ENCODE measurements around the gene CFAP46. TPM values are rescaled to one million over a fixed set of nuclear protein-coding genes. Genes with fewer than 3 reads are reported as not detected.

The CFAP46 gene
- total and polyA plus RNA-seq, 4 donors = 3.1 to 18.8 (median 7.1) TPM

- Histone ChIP-seq H3K4me3 (no peak overlapping the region), H3K4me1 (ENCODE audit: control insufficient read depth in 5 of 5, insufficient read depth in 5 of 5, low read length in 5 of 5) (peaks cover 0 to 10% (median 2%) of the 10 kb centered on the region in 5 donors), H3K9me3 (ENCODE audit: control insufficient read depth in 4 of 4, insufficient read depth in 3 of 4, low read length in 3 of 4) (peaks cover 0 to 5% (median 0%) of the 10 kb centered on the region in 4 donors), H3K36me3 (ENCODE audit: control insufficient read depth in 4 of 4, insufficient read depth in 4 of 4, low read length in 4 of 4) (no peaks in the 10 kb centered on the region), H3K9ac (ENCODE audit: insufficient read depth in 1 of 2, low read length in 2 of 2) (no peak overlapping the region), H3K27me3 (ENCODE audit: control insufficient read depth in 3 of 3, insufficient read depth in 3 of 3, low read length in 2 of 3) (peaks cover 0 to 2% (median 0%) of the 10 kb centered on the region in 3 donors), H3K27ac (ENCODE audit: low read depth in 1 of 2, low read length in 1 of 2) (no peak overlapping the region)
- TF ChIP-seq, protein P1, sequence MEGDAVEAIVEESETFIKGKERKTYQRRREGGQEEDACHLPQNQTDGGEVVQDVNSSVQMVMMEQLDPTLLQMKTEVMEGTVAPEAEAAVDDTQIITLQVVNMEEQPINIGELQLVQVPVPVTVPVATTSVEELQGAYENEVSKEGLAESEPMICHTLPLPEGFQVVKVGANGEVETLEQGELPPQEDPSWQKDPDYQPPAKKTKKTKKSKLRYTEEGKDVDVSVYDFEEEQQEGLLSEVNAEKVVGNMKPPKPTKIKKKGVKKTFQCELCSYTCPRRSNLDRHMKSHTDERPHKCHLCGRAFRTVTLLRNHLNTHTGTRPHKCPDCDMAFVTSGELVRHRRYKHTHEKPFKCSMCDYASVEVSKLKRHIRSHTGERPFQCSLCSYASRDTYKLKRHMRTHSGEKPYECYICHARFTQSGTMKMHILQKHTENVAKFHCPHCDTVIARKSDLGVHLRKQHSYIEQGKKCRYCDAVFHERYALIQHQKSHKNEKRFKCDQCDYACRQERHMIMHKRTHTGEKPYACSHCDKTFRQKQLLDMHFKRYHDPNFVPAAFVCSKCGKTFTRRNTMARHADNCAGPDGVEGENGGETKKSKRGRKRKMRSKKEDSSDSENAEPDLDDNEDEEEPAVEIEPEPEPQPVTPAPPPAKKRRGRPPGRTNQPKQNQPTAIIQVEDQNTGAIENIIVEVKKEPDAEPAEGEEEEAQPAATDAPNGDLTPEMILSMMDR (IDR thresholded peaks at IDR 0.05; ENCODE audit: control extremely low read depth, extremely low read depth) = no peak
- DNase-seq (no peak), ATAC-seq (ENCODE audit: insufficient read depth, low FRiP score) (no peak)
- 84 to 89% methylated on average over 19 of the region's 19 CpGs for WGBS, 2 donors
These were observed 4.5 kb downstream of the CFAP46 start for GRCh38 chr10:132937861-132938260.

DNA sequence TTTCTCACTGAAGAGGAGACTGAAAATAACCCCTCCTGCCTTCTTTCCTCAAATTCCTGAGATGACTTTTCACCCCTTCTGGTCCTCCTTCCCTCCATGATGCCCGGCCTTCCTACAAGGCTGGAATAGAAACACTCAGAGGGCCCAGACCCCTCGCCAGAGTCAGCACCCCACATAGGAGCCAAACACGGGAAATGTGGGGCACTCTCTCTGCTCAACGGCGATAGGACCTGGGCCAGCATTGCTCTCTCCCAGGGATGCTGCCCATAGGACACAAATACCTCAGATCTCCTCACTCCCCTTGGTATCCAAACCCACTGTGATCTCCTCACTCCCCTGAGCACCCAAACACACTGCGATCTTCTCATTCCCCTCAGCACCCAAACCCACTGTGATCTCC lies 7.4 kb downstream of the CFAP46 start:
- Histone ChIP-seq H3K36me3 (ENCODE audit: control insufficient read depth in 4 of 4, insufficient read depth in 4 of 4, low read length in 4 of 4) (no peaks in the 10 kb centered on the region), H3K4me1 (ENCODE audit: control insufficient read depth in 5 of 5, insufficient read depth in 5 of 5, low read length in 5 of 5) (no peaks in the 10 kb centered on the region), H3K4me3 (no peak overlapping the region), H3K27ac (ENCODE audit: low read depth in 1 of 2, low read length in 1 of 2) (no peak overlapping the region), H3K9me3 (ENCODE audit: control insufficient read depth in 4 of 4, insufficient read depth in 3 of 4, low read length in 3 of 4) (peaks cover 0 to 5% (median 0%) of the 10 kb centered on the region in 4 donors), H3K27me3 (ENCODE audit: control insufficient read depth in 3 of 3, insufficient read depth in 3 of 3, low read length in 2 of 3) (no peaks in the 10 kb centered on the region), H3K9ac (ENCODE audit: insufficient read depth in 1 of 2, low read length in 2 of 2) (no peak overlapping the region)
- TF ChIP-seq, protein P1 (IDR thresholded peaks at IDR 0.05; ENCODE audit: control extremely low read depth, extremely low read depth) = no peak
- ATAC-seq (ENCODE audit: insufficient read depth, low FRiP score) = no peak
- no peak for DNase-seq
- WGBS, 2 donors = 78 to 85% methylated on average over 6 of the region's 6 CpGs

DNA sequence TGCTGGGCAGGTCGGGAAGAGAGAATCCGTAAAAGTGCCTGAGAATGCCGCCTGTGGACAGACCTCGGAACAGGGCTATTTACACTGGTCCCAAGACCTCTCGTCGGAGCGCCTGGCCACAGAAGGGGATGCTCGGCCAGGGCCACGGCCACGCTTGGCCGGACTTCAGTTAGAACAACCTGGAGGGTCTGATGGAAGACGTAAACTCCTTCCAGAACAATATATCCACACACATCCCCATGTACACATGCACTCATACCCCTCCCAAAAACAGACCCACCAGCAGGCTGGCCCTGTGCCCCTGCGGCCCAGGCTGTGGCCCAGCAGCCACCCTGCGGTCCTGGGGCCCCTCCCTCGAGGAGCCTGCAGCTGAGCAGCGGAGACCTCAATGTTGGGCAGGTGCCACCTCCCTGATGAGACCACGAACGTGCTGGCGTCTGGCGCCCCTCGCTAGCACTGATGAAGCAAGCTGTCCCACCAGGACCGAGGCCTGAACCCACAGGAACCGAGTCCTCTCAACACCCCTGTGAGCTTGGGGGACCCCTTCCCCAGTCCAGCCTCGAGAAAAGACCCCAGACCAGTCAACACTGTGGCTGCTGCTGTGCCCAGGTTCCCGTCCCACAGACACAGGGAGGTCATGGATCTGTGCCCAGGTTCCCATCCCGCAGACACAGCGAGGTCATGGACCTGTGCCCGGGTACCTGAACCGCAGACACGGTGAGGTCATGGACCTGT lies 8.9 kb downstream of the CFAP46 start:
- H3K27me3 ChIP-seq (ENCODE audit: control insufficient read depth in 3 of 3, insufficient read depth in 3 of 3, low read length in 2 of 3) = no peaks in the 10 kb centered on the region
- no peak overlapping the region for H3K27ac ChIP-seq (ENCODE audit: low read depth in 1 of 2, low read length in 1 of 2)
- no peak overlapping the region for H3K4me3 ChIP-seq
- 90 to 91% methylated on average over 30 of the region's 30 CpGs for WGBS, 2 donors
- no peak overlapping the region for H3K9ac ChIP-seq (ENCODE audit: insufficient read depth in 1 of 2, low read length in 2 of 2)
- H3K36me3 ChIP-seq (ENCODE audit: control insufficient read depth in 4 of 4, insufficient read depth in 4 of 4, low read length in 4 of 4) = no peaks in the 10 kb centered on the region
- TF ChIP-seq, protein P1 (IDR thresholded peaks at IDR 0.05; ENCODE audit: control extremely low read depth, extremely low read depth) = no peak
- peaks cover 0 to 5% (median 0%) of the 10 kb centered on the region in 4 donors for H3K9me3 ChIP-seq (ENCODE audit: control insufficient read depth in 4 of 4, insufficient read depth in 3 of 4, low read length in 3 of 4)
- ATAC-seq (ENCODE audit: insufficient read depth, low FRiP score) (no peak), DNase-seq (no peak)
- no peaks in the 10 kb centered on the region for H3K4me1 ChIP-seq (ENCODE audit: control insufficient read depth in 5 of 5, insufficient read depth in 5 of 5, low read length in 5 of 5)

Measured in lung (tissue), 12 donors.